ENCODE results near the gene DPM3.

The DPM3 gene

GRCh38 chr1:155110381-155110780 lies 29.9 kb downstream of the DPM3 start:
- Histone ChIP-seq H3K36me3 (ENCODE audit: control insufficient read depth, insufficient read depth, low read length) (no peaks in the 10 kb centered on the region), H3K27me3 (ENCODE audit: control insufficient read depth, insufficient read depth, low read length) (no peaks in the 10 kb centered on the region), H3K4me3 (ENCODE audit: low read length) (no peak overlapping the region), H3K9ac (ENCODE audit: low read length) (no peak overlapping the region), H3K4me1 (ENCODE audit: control insufficient read depth, insufficient read depth, low read length) (no peaks in the 10 kb centered on the region), H3K9me3 (ENCODE audit: control insufficient read depth, low read length) (no peaks in the 10 kb centered on the region)

GRCh38 chr1:155108296-155108695 lies 32.0 kb downstream of the DPM3 start:
- H3K27me3 ChIP-seq (ENCODE audit: control insufficient read depth, insufficient read depth, low read length): no peaks in the 10 kb centered on the region
- no peak overlapping the region for H3K4me3 ChIP-seq (ENCODE audit: low read length)
- no peaks in the 10 kb centered on the region for H3K9me3 ChIP-seq (ENCODE audit: control insufficient read depth, low read length)
- no peak overlapping the region for H3K9ac ChIP-seq (ENCODE audit: low read length)
- H3K36me3 ChIP-seq (ENCODE audit: control insufficient read depth, insufficient read depth, low read length): no peaks in the 10 kb centered on the region
- no peaks in the 10 kb centered on the region for H3K4me1 ChIP-seq (ENCODE audit: control insufficient read depth, insufficient read depth, low read length)

- Histone ChIP-seq H3K9me3 (ENCODE audit: control insufficient read depth, low read length) (no peaks in the 10 kb centered on the region), H3K4me3 (ENCODE audit: low read length) (no peak overlapping the region), H3K36me3 (ENCODE audit: control insufficient read depth, insufficient read depth, low read length) (no peaks in the 10 kb centered on the region), H3K9ac (ENCODE audit: low read length) (no peak overlapping the region), H3K27me3 (ENCODE audit: control insufficient read depth, insufficient read depth, low read length) (no peaks in the 10 kb centered on the region), H3K4me1 (ENCODE audit: control insufficient read depth, insufficient read depth, low read length) (no peaks in the 10 kb centered on the region)
Measured at GRCh38 chr1:155107309-155108264, 32.7 kb downstream of the DPM3 start.

- Histone ChIP-seq H3K9ac (ENCODE audit: low read length) (no peak overlapping the region), H3K4me1 (ENCODE audit: control insufficient read depth, insufficient read depth, low read length) (no peaks in the 10 kb centered on the region)
Measured at GRCh38 chr1:155106862-155107261, 33.5 kb downstream of the DPM3 start.

GRCh38 chr1:155105604-155106011 lies 34.7 kb downstream of the DPM3 start:
- H3K4me1 ChIP-seq (ENCODE audit: control insufficient read depth, insufficient read depth, low read length): no peaks in the 10 kb centered on the region
- no peak overlapping the region for H3K9ac ChIP-seq (ENCODE audit: low read length)
- H3K27me3 ChIP-seq (ENCODE audit: control insufficient read depth, insufficient read depth, low read length): no peaks in the 10 kb centered on the region
- H3K9me3 ChIP-seq (ENCODE audit: control insufficient read depth, low read length): no peaks in the 10 kb centered on the region
- H3K36me3 ChIP-seq (ENCODE audit: control insufficient read depth, insufficient read depth, low read length): no peaks in the 10 kb centered on the region
- no peak overlapping the region for H3K4me3 ChIP-seq (ENCODE audit: low read length)

More at GRCh38 chr1:155106862-155107261, 33.5 kb downstream of the DPM3 start:
- no peaks in the 10 kb centered on the region for H3K27me3 ChIP-seq (ENCODE audit: control insufficient read depth, insufficient read depth, low read length)
- no peaks in the 10 kb centered on the region for H3K9me3 ChIP-seq (ENCODE audit: control insufficient read depth, low read length)
- H3K36me3 ChIP-seq (ENCODE audit: control insufficient read depth, insufficient read depth, low read length): no peaks in the 10 kb centered on the region
- no peak overlapping the region for H3K4me3 ChIP-seq (ENCODE audit: low read length)

GRCh38 chr1:155104605-155105534 lies 35.5 kb downstream of the DPM3 start:
- Histone ChIP-seq H3K4me3 (ENCODE audit: low read length) (no peak overlapping the region), H3K27me3 (ENCODE audit: control insufficient read depth, insufficient read depth, low read length) (no peaks in the 10 kb centered on the region), H3K9me3 (ENCODE audit: control insufficient read depth, low read length) (no peaks in the 10 kb centered on the region), H3K9ac (ENCODE audit: low read length) (no peak overlapping the region), H3K36me3 (ENCODE audit: control insufficient read depth, insufficient read depth, low read length) (no peaks in the 10 kb centered on the region), H3K4me1 (ENCODE audit: control insufficient read depth, insufficient read depth, low read length) (no peaks in the 10 kb centered on the region)

GRCh38 chr1:155103325-155103724 lies 37.0 kb downstream of the DPM3 start:
- H3K36me3 ChIP-seq (ENCODE audit: control insufficient read depth, insufficient read depth, low read length): no peaks in the 10 kb centered on the region
- H3K9ac ChIP-seq (ENCODE audit: low read length): no peak overlapping the region
- no peaks in the 10 kb centered on the region for H3K4me1 ChIP-seq (ENCODE audit: control insufficient read depth, insufficient read depth, low read length)
- no peaks in the 10 kb centered on the region for H3K27me3 ChIP-seq (ENCODE audit: control insufficient read depth, insufficient read depth, low read length)
- H3K4me3 ChIP-seq (ENCODE audit: low read length): no peak overlapping the region
- no peaks in the 10 kb centered on the region for H3K9me3 ChIP-seq (ENCODE audit: control insufficient read depth, low read length)

- H3K4me1 ChIP-seq (ENCODE audit: control insufficient read depth, insufficient read depth, low read length): no peaks in the 10 kb centered on the region
- H3K4me3 ChIP-seq (ENCODE audit: low read length): no peak overlapping the region
- H3K36me3 ChIP-seq (ENCODE audit: control insufficient read depth, insufficient read depth, low read length): no peaks in the 10 kb centered on the region
- H3K9me3 ChIP-seq (ENCODE audit: control insufficient read depth, low read length): no peaks in the 10 kb centered on the region
- H3K9ac ChIP-seq (ENCODE audit: low read length): no peak overlapping the region
- H3K27me3 ChIP-seq (ENCODE audit: control insufficient read depth, insufficient read depth, low read length): no peaks in the 10 kb centered on the region
Measured at GRCh38 chr1:155099331-155099730, 41.0 kb downstream of the DPM3 start.

GRCh38 chr1:155094622-155094948 lies 45.7 kb downstream of the DPM3 start:
- Histone ChIP-seq H3K9ac (ENCODE audit: low read length) (no peak overlapping the region), H3K4me3 (ENCODE audit: low read length) (no peak overlapping the region), H3K4me1 (ENCODE audit: control insufficient read depth, insufficient read depth, low read length) (peaks cover 9% of the 10 kb centered on the region), H3K27me3 (ENCODE audit: control insufficient read depth, insufficient read depth, low read length) (no peaks in the 10 kb centered on the region), H3K9me3 (ENCODE audit: control insufficient read depth, low read length) (no peaks in the 10 kb centered on the region), H3K36me3 (ENCODE audit: control insufficient read depth, insufficient read depth, low read length) (no peaks in the 10 kb centered on the region)

- H3K9ac ChIP-seq (ENCODE audit: low read length): no peak overlapping the region
Measured at GRCh38 chr1:155093911-155094621, 46.3 kb downstream of the DPM3 start.

GRCh38 chr1:155092641-155093040 lies 47.7 kb downstream of the DPM3 start:
- Histone ChIP-seq H3K4me1 (ENCODE audit: control insufficient read depth, insufficient read depth, low read length) (peaks cover 9% of the 10 kb centered on the region), H3K4me3 (ENCODE audit: low read length) (no peak overlapping the region), H3K9me3 (ENCODE audit: control insufficient read depth, low read length) (no peaks in the 10 kb centered on the region), H3K36me3 (ENCODE audit: control insufficient read depth, insufficient read depth, low read length) (no peaks in the 10 kb centered on the region), H3K27me3 (ENCODE audit: control insufficient read depth, insufficient read depth, low read length) (no peaks in the 10 kb centered on the region), H3K9ac (ENCODE audit: low read length) (no peak overlapping the region)

More at GRCh38 chr1:155093911-155094621, 46.3 kb downstream of the DPM3 start:
- H3K4me1 ChIP-seq (ENCODE audit: control insufficient read depth, insufficient read depth, low read length): peaks cover 9% of the 10 kb centered on the region
- H3K9me3 ChIP-seq (ENCODE audit: control insufficient read depth, low read length): no peaks in the 10 kb centered on the region
- H3K36me3 ChIP-seq (ENCODE audit: control insufficient read depth, insufficient read depth, low read length): no peaks in the 10 kb centered on the region
- H3K4me3 ChIP-seq (ENCODE audit: low read length): no peak overlapping the region
- no peaks in the 10 kb centered on the region for H3K27me3 ChIP-seq (ENCODE audit: control insufficient read depth, insufficient read depth, low read length)
